Sigmoid colon (tissue), 4 donors: ENCODE data around the gene SLC2A13.

ENCODE experiments used
- EP300 ChIP-seq, 4 donors: sonication (generic); formaldehyde crosslinking; IDR thresholded peaks; one replicate each; pipeline ENCODE4 v1.6.1; 2017; ENCODE audit warnings: antibody characterized with exemption in 4 of 4
- POLR2A ChIP-seq, 2 donors: fragments of 450-650 bp; IDR thresholded peaks; one replicate each; pipeline ENCODE4 v1.6.1; 2016; ENCODE audit warnings: antibody characterized with exemption in 2 of 2, mild to moderate bottlenecking in 2 of 2, moderate library complexity in 2 of 2
- POLR2AphosphoS5 ChIP-seq, 4 donors: sonication (generic); formaldehyde crosslinking; IDR thresholded peaks; one replicate each; pipeline ENCODE4 v1.6.1; 2017; ENCODE audit warnings: antibody characterized with exemption in 4 of 4
- TF ChIP-seq, protein P1 (sequence below), 4 experiments: fragments of 450-650 bp in 3 of 4; fragments of 200-600 bp in 1 of 4; IDR thresholded peaks; one replicate each; pipeline ENCODE4 v1.5.1; 2016 to 2019; ENCODE audit warnings: antibody characterized with exemption in 4 of 4, mild to moderate bottlenecking in 3 of 4, moderate library complexity in 2 of 4

DNA sequence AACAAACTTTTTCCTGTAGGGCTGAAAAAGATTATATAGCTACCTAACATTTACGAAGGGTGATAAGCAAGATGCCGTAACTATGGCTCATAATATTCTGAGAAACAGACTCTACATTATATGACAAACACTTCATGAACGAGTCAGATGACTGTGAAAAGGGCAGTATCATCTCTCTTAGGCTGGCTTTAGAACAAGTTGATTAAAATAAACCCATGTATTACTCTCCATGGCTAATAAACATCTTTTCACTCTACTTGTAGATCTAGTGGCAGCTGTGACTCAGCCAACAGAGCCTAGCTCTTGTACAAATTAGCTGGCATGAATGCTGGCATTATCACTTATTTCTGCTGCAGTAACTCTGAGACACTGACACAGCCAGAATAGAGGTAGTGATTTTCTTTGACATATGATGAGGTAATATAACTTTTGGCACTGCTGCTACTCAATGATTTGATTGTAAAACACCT lies 47.1 kb downstream of the SLC2A13 start:
- TF ChIP-seq POLR2A (IDR thresholded peaks at IDR 0.05) (no peak), POLR2AphosphoS5 (IDR thresholded peaks at IDR 0.05) (no peak), EP300 (IDR thresholded peaks at IDR 0.05) (no peak)
- TF ChIP-seq, protein P1, sequence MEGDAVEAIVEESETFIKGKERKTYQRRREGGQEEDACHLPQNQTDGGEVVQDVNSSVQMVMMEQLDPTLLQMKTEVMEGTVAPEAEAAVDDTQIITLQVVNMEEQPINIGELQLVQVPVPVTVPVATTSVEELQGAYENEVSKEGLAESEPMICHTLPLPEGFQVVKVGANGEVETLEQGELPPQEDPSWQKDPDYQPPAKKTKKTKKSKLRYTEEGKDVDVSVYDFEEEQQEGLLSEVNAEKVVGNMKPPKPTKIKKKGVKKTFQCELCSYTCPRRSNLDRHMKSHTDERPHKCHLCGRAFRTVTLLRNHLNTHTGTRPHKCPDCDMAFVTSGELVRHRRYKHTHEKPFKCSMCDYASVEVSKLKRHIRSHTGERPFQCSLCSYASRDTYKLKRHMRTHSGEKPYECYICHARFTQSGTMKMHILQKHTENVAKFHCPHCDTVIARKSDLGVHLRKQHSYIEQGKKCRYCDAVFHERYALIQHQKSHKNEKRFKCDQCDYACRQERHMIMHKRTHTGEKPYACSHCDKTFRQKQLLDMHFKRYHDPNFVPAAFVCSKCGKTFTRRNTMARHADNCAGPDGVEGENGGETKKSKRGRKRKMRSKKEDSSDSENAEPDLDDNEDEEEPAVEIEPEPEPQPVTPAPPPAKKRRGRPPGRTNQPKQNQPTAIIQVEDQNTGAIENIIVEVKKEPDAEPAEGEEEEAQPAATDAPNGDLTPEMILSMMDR (IDR thresholded peaks at IDR 0.05) = no peak
